Measurements from ENCODE around the gene ARPC1B.
A peak's percentile ranks its signal among the peaks of the same experiment; 100 is the strongest.
"Not testable (repeated sequence)": the region's sequence is repeated elsewhere in the genome, so short reads cannot be mapped to it uniquely, and the experiment has no call there.

Gene ARPC1B

DNA sequence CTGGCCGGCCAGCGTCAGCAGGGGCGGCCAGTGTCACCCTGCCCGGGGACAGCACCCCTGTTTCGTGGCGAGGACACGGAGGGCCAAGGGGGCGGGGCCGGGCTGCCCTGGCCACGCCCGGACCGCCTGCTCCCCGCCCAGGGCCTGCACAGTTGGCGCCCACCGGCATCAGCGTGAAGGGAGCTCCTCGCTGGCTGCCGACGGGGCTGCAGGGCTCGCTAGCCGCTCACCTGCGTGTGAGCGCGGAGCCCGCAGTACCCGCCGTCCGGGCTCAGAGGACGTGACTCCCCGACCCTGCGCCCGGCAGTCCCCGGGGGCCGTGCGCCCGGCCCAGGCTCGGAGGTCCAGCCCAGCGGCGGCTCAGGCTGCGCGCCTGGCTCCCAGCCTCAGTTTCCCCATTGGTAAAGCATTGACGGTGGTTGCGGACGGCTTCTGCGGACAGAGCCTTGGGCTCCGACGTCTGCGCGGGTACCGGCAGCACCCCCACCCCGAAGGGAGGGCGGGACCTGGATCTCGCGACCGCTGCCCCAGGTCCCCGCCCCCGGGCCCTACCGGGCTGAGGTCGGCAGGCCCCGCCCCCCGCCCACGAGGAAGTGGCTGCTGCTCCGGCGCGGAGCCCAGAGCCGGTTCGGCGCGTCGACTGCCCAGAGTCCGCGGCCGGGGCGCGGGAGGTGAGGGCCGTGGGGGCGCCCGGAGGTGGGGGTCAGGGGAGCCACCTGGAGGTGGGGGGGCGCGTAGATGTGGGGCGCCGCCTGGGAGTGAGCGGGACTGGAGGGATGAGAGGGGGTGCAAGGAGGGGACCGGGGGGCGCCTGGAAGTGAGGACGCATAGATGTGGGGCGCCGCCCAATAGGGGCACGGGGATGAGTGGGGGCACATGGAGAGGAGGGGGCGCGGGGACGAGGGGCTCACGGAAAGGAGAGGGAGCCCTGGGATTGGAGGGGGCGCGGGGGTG, at the start of gene ARPC1B:
Gene ARPC1B (plus strand): TSS at position 620 of the 954 bp plus-strand sequence. CDS start 10,985 bp downstream, outside the sequence.
- peak within 1 kb of the TSS; percentile 58 for H3K4me3 ChIP-seq (ENCODE audit: low read depth, low read length)

DNA sequence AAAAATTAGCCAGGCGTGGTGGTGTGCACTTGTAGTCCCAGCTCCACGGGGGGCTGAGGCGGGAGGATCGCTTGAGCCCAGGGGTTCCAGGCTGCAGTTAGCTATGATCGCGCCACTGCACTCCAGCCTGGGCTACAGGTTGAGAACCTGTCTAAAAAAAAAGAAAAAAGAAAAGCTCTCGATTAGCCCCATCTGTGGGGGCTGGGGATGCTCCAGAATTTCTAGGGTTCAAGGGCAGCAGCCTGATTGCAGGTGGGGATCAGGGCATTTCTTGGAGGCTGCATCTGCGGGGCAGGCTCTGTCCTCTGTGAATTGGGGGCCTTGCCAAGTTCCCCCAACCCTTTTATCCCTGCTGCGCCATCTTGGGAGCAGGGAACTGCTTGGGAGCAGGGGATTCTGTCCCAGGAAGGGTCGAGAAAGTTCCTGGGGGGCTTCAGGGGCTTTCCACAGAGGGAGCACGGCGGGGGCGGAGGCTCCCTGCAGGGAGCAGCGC, 49.5 kb upstream of the ARPC1B start:
- peak overlapping the region; percentile 73 for H3K4me3 ChIP-seq (ENCODE audit: low read depth, low read length)

DNA sequence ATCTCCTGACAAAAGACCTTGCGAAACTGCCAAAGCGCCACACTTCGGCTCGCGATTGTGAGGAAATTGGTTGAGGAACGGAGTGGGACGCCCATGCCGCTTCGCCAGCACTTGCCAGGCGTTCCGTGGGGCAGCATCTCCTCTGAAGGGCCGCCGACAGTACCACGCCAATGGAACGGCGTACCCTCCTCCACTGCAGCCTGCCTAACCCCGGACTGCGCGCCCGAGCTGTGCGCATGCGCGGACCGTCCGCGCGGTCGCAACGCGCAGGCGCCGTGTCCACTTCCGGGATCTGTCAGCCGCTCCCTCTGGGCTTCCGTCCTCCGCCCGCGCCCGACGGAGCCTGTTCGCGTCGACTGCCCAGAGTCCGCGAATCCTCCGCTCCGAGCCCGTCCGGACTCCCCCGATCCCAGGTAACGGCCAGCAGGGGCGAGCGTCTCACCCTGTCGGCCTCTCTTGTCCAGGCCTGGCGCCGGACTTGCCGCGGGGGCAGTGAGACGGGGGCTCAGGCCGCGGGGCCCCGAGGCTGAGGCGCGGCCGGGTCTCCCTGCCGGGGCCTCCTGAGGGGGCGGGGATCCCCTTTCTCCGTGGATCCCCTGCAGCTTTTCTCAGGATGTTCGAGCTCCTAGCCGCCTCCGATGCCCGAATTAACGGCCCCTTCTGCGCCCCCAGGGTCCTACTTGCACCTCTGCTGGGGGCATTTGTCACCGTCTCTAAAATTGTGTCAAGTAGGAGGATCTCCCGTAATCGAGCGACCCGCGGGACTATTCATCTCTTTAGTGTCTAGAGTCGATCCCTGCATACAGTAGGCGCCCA, 48.7 kb upstream of the ARPC1B start, which contains the start of gene ARPC1A:
Gene ARPC1A (plus strand): TSS at position 307 of the 816 bp plus-strand sequence. CDS start 7,456 bp downstream, outside the sequence.
- peak within 1 kb of the TSS; percentile 73 for H3K4me3 ChIP-seq (ENCODE audit: low read depth, low read length)

DNA sequence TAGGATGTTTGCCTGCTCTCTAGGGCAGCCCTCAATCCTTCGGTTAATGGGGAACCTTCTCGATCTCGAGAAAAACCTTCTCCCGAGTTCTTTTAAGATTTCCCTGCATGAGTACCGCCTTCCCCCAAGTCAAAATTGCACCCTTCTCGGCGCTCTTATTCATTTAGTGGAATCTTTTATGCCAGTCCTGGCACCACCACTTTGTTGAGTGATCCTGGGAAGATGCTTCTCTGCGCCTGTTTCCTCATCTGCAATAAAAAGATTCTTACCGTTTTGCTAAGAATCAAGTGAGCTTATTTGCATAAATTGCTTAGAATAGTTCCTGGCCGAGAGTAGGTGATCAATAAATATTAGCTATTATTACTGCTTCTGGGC, 48.1 kb upstream of the ARPC1B start:
- H3K4me3 ChIP-seq (ENCODE audit: low read depth, low read length): peak overlapping the region; percentile 73

DNA sequence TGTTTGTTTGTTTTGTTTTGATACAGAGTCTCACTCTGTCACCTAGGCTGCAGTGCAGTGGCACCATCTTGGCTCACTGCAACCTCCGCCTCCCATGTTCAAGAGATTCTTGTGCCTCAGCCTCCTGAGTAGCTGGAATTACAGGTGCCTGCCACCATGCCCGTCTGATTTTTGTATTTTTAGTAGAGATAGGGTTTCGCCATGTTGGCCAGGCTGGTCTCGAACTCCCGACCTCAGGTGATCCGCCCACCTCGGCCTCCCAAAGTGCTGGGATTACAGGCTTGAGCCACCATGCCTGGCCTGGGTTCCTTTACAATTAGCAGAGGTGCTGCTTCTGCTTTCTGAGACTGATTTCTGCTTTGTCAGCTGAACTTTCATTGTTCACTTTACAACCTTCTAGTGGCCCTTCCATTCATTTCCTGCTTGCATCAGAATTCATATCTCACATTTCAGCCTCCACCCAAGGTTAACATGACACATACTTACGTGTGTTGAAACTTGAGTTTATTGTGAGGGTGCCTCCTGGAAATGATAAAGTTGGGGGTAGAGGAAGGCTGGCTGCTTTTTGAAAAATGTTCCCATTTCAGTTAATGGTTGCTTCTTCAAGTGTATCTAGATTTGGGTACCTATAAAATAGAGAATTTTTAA, 44.1 kb upstream of the ARPC1B start:
- H3K4me3 ChIP-seq (ENCODE audit: low read depth, low read length): not testable (repeated sequence)

DNA sequence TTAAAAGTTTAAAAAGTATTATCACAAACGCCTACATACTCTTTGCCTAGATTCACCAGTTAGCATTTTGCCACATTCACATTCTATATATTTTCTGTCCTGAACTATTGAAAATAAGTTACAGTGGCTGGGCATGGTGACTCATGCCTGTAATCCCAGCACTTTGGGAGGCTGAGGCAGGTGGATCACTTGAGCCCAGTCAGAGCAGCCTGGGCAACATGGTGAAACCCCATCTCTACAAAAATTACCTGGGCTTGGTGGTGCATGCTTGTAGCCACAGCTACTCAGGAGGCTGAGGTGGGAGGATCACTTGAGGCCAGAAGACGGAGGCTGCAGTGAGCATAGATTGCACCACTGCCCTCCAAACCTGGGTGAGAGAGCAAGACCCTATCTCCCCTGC, 43.5 kb upstream of the ARPC1B start:
- H3K4me3 ChIP-seq (ENCODE audit: low read depth, low read length): no peak overlapping the region

DNA sequence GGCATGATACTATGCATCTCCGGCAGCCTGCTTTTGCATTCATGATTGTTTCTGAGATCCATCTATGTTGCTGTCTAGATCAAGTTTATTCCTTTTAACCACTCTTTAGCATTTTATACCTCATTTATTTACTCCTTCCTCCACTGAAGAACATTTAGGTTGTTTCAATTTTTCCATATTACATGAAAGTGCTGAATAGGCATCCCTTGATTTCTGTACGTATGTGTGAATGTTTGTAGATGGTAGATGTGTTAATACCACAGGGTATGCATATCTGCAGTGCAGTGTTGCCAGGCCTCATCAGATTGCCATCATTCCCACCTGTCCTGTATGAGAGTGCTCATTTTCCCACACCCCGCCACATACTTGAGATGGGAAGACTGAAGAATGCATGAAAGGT, 34.9 kb upstream of the ARPC1B start:
- no peak overlapping the region for H3K4me3 ChIP-seq (ENCODE audit: low read depth, low read length)

DNA sequence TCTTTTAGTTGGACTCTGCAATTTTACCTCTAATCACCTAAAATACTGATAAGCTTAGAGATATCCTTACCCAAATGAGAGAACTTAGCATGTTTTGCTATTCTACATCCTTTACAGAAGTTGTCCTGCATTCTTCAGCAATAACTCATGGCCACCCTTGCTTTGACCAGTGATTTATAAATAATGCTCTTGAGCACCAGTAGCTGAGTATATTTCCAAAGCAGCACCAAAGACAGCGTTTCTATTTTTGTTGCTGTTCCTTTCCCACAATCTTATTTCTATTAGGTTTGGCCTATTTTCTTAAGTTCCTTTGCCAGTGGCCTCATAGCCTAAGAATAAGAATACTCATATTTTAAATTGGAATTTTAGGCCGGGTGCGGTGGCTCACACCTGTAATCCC, 33.9 kb upstream of the ARPC1B start:
- H3K4me3 ChIP-seq (ENCODE audit: low read depth, low read length): no peak overlapping the region

DNA sequence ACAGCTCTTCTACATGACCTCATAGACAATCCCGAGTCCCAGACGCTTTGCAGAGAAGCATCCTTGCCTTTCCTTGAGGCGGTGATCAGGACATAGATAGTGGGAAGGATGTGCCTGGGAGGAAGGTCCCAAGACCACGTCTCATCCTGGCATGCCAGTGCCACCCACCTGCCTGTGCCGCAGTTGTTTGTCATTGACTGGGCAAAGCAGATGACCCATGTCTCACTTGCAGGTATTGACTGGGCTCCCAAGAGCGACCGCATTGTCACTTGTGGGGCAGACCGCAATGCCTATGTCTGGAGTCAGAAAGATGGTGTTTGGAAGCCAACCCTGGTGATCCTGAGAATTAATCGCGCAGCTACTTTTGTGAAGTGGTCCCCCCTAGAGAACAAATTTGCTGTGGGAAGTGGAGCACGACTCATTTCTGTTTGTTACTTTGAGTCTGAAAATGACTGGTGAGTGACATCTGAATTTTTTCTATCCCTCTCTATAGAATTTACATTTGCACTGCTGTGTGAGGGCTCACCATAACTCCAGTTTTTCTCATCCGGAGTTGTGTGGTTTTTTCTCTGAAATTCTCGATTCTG, 30.4 kb upstream of the ARPC1B start:
- H3K4me3 ChIP-seq (ENCODE audit: low read depth, low read length): no peak overlapping the region

DNA sequence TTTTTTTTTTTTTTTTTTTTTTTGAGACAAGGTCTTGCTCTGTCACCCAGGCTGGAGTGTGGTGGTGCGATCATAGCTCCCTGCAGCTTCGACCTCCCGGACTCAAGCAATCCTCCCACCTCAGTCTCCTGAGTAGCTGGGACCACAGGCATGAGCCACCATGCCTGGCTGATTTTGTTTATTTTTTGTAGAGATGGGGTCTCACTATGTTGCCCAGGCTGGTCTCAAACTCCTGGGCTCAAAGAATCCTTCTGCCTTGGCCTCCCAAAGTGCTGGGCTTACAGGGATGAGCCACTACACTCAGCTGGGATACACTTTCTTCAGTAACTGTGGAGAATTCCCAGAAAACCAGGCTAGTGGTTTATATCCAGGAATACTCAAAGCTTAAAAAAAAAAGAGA, 23.9 kb upstream of the ARPC1B start:
- H3K4me3 ChIP-seq (ENCODE audit: low read depth, low read length): not testable (repeated sequence)

DNA sequence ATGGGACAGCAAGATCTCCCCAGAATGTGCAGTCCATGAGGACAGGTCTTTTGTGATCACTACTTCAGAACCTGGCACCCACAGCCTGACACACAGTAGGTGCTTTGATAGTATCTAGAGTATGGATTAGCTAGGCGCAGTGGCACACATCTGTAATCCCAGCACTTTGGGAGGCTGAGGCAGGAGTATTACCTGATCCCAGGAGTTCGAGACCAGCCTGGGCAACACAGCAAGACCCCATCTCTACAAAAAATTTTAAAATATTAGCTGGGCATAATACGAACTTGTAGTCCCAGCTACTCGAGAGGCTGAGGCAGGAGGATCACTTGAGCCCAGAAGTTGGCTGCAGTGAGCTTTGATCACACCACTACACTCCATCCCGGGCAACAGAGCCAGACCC, 22.3 kb upstream of the ARPC1B start:
- H3K4me3 ChIP-seq (ENCODE audit: low read depth, low read length): no peak overlapping the region

DNA sequence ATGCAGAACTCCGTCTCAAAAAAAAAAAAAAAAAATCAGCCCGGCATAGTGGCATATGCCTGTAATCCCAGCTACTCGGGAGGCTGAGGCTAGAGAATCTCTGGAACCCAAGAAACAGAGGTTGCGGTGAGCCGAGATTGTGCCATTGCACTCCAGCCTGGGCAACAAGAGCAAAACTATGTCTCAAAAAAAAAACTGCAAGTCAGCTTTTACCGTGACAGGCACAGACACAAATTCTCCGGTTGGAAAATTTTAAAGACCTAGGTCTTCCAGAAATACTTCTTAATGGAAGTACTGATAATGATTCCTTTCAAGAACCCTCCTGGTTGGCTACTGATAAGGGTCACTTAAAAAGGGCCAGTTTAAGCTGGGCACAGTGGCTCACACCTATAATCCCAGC, 19.4 kb upstream of the ARPC1B start:
- no peak overlapping the region for H3K4me3 ChIP-seq (ENCODE audit: low read depth, low read length)

DNA sequence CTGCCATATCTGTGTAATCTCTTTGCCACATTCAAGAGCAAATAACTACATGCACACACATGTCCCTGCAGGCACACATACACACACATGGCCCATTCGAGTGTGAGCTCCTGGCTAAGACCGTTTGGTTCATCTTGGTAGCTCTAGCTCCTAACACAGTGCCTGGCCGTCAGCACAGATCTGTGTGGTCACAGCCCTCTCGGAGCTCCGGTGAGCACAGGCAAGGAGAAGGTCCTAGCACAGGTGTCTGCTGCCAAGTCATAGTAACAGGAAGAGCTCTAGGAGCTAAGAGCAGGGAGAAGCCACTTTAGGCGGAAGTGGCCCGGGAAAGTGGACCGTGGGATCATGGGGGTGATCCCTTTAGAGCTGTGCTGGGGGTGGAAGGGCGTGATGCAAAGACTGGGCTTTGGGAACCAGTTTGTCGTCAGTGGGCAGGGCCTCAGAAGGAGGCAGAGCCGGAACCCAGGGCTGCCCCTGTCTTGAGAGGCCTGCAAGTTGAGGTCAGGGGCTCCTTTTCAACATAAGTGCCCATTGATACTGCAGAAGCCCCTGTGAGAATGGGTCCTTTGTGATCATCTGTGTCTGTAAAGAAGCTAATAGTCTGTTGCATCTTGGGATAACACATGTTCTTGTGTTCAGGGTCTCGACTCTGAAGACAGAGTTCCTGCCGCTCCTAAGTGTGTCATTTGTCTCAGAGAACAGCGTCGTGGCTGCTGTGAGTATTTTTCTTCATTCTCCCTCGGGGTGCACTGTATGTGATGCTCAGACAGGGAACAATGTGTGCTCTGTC, 16.6 kb upstream of the ARPC1B start:
- no peak overlapping the region for H3K4me3 ChIP-seq (ENCODE audit: low read depth, low read length)

DNA sequence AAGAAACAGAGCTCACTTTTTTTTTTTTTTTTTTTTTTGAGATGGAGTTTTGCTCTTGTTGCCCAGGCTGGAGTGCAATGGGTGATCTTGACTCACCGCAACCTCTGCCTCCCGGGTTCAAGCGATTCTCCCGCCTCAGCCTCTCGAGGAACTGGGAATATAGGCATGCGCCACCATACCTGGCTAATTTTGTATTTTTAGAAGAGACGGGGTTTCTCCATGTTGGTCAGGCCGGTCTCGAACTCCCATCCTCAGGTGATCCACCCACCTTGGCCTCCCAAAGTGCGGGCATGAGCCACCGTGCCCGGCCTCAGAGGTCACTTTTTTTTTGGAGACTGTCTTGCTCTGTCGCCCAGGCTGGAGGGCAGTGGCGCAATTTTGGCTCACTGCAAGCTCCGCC, 16.0 kb upstream of the ARPC1B start:
- H3K4me3 ChIP-seq (ENCODE audit: low read depth, low read length): not testable (repeated sequence)

DNA sequence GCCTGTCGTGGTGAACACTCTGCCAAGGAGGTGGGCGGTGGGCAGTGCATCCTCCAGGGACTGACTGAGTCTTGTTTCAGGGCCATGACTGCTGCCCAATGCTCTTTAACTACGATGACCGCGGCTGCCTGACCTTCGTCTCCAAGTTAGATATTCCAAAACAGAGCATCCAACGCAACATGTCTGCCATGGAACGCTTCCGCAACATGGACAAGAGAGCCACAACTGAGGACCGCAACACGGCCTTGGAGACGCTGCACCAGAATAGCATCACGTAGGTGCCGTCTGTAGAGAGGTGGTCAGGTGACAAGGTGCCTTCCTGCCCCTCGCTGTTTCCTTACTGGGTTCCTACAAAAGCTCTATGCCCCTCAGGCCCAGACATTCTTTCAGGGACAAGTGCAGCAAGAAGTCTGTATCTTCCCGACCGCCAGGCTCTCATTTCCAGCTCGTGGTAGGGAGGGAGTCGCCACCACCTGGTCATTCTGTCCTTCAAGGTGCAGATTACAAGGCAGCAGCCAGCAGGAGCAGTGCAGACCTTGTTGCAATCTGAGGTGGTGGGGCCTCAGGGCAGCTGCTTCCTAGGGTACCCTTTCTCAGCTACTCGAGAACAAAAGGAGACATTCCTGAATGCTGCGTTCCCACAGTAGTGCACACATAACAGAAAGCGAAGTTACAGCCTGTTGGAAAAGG, 14.9 kb upstream of the ARPC1B start:
- H3K4me3 ChIP-seq (ENCODE audit: low read depth, low read length): no peak overlapping the region

DNA sequence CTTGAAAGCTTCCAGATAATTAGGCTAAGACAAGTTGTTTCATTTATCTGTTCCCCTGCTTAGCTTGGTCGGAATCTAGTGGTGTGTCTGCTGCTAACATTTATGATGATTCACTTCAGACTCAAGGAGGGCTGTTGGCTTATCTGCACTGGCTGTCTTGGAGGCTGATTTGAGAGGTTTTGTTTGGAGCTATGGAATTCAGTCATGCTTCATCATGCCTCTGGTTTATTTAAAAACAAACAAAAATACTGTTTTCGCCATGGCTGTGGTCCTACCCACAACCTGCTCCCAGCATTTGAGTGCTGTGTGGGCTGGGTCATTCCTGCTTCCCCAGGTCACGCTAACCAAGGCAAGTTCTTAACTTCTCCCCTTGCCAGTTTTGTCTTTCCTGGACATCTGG, 11.7 kb upstream of the ARPC1B start:
- H3K4me3 ChIP-seq (ENCODE audit: low read depth, low read length): no peak overlapping the region

DNA sequence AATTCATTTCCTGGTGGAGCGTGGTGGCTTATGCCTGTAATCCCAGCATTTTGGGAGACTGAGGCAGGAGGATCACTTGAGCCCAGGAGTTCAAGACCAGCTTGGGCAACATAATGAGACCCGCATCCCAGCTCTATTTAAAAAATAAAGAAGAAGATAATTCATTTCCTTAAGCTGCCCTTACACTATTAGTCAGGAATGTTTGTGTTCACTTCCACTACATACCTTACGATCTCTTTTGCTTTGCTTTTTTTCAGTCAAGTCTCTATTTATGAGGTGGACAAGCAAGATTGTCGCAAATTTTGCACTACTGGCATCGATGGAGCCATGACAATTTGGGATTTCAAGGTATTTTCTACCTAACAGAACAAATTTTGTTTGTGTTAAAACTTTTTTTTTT, 11.2 kb upstream of the ARPC1B start:
- H3K4me3 ChIP-seq (ENCODE audit: low read depth, low read length): no peak overlapping the region

DNA sequence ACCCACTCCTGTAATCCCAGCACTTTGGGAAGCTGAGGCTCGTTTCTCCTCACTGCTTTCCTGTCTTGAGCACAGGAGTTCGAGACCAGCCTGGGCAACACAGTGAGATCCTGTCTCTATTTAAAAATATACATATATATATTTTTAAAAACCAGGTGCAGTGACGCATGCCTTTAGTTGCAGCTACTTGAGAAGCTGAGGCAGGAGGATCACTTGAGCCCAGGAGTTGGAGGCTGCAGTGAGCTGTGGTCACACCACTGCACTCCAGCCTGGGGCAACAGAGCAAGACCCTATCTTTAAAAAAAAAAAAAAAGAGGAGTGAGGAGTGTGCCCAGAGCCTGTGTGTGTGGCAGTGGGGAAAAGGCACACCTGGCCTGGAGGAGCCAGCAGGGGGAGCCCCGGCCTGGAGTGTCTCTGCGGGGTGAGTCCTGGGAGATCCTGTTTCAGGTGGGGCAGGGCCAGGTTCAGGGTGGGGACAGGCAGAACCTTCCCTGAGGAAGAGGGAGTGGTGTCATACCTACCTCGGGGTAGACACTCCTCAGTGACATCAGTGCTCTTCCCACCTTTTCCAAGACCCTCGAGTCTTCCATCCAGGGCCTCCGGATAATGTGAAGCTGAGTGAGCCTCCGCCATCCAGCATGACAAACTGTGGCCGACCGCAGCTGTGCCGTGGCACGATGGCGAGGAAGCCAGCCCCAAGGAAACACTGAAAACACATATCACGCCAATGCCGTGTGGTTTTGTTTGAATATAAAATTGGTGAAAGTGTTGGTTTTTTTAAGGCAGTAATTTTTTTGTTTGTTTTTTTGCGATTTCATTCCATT, 9.0 kb upstream of the ARPC1B start:
- no peak overlapping the region for H3K4me3 ChIP-seq (ENCODE audit: low read depth, low read length)

DNA sequence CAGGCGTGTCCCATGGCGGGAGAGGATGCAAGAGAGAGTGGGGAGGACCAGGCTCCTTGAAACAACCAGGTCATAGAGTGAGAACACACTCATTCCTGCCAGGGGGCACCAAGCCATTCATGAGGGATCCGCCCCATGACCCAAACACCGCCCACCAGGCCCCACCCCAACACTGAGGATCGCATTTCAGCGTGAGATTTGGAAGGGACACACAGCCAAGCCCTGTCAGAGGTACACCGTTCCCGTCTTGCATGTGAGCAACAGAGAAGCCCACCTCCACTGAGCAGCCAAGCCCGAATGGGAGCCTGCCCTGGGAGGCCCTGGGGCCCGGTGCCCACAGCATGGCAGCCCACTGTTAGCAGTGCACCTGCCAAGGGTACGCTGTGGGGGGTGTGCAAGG, 7.9 kb upstream of the ARPC1B start:
- H3K4me3 ChIP-seq (ENCODE audit: low read depth, low read length): no peak overlapping the region
